HepG2 (cell line): ENCODE measurements around the gene PLPPR2. TPM values are rescaled to one million over a fixed set of nuclear protein-coding genes. Genes with fewer than 3 reads are reported as not detected.
A peak's percentile ranks its signal among the peaks of the same experiment; 100 is the strongest.

Source experiments
- AKNA ChIP-seq: sonication (generic); formaldehyde crosslinking; IDR thresholded peaks from 2 replicates; pipeline ENCODE4 v1.4.0; 2020; ENCODE audit warnings: missing genetic modification reagents, borderline replicate concordance
- ARHGAP35 ChIP-seq: sonication (generic); formaldehyde crosslinking; IDR thresholded peaks from 2 replicates; pipeline ENCODE4 v1.9.0; 2022; ENCODE audit warnings: mild to moderate bottlenecking, inconsistent platforms, moderate library complexity, missing genetic modification reagents, borderline replicate concordance
- ETV6 ChIP-seq: sonication (generic); formaldehyde crosslinking; conservative IDR thresholded peaks from 2 replicates; pipeline ENCODE4 v1.4.0; 2020; ENCODE audit warnings: missing genetic modification reagents
- LRRFIP1 ChIP-seq: sonication (generic); formaldehyde crosslinking; conservative IDR thresholded peaks from 2 replicates; pipeline ENCODE4 v1.4.0; 2020; ENCODE audit warnings: missing genetic modification reagents
- MBNL3 ChIP-seq: fragments of 250-450 bp; sonication (Bioruptor Pico); conservative IDR thresholded peaks from 2 replicates; pipeline ENCODE4 v1.8.0; 2022; ENCODE audit warnings: mild to moderate bottlenecking, inconsistent platforms
- NFKB2 ChIP-seq: sonication (generic); formaldehyde crosslinking; IDR thresholded peaks from 2 replicates; pipeline ENCODE4 v1.4.0; 2020; ENCODE audit warnings: missing genetic modification reagents, borderline replicate concordance
- RFXAP ChIP-seq: sonication (generic); formaldehyde crosslinking; IDR thresholded peaks from 2 replicates; pipeline ENCODE4 v1.4.0; 2020; ENCODE audit warnings: missing genetic modification reagents, borderline replicate concordance
- SIN3B ChIP-seq: fragments of 150-350 bp; IDR thresholded peaks from 2 replicates; pipeline ENCODE4 v1.6.1; 2014; ENCODE audit warnings: low read length
- SMAD3 ChIP-seq: sonication (generic); formaldehyde crosslinking; IDR thresholded peaks from 2 replicates; pipeline ENCODE4 v1.4.0; 2020; ENCODE audit warnings: missing genetic modification reagents
- SMARCC2 ChIP-seq: fragments of 450-650 bp; IDR thresholded peaks from 2 replicates; pipeline ENCODE4 v1.6.1; 2017; ENCODE audit warnings: antibody characterized with exemption, mild to moderate bottlenecking
- SNAPC5 ChIP-seq: sonication (generic); formaldehyde crosslinking; IDR thresholded peaks from 2 replicates; pipeline ENCODE4 v1.8.1; 2023; ENCODE audit warnings: mild to moderate bottlenecking, missing genetic modification reagents, borderline replicate concordance
- SRSF9 ChIP-seq: fragments of 200-400 bp; formaldehyde crosslinking; IDR thresholded peaks from 2 replicates; pipeline ENCODE4 v1.6.1; 2018; ENCODE audit warnings: borderline replicate concordance, mild to moderate bottlenecking, low read depth, low read length; ENCODE audit not compliant: insufficient read depth, poor library complexity, severe bottlenecking
- ZBTB46 ChIP-seq: sonication (generic); formaldehyde crosslinking; IDR thresholded peaks from 2 replicates; pipeline ENCODE4 v1.4.0; 2020; ENCODE audit warnings: mild to moderate bottlenecking, missing genetic modification reagents, borderline replicate concordance
- ZNF274 ChIP-seq: sonication (generic); formaldehyde crosslinking; IDR thresholded peaks from 2 replicates; pipeline ENCODE4 v1.5.1; 2020; ENCODE audit warnings: mild to moderate bottlenecking, missing genetic modification reagents
- ZNF3 ChIP-seq: IDR thresholded peaks from 2 replicates; pipeline ENCODE4 v1.7.0; 2017; ENCODE audit warnings: inconsistent platforms
- ZNF382 ChIP-seq: sonication (generic); formaldehyde crosslinking; IDR thresholded peaks from 2 replicates; pipeline ENCODE4 v1.5.0; 2020; ENCODE audit warnings: missing genetic modification reagents, mild to moderate bottlenecking, borderline replicate concordance
- ZNF468 ChIP-seq: sonication (generic); formaldehyde crosslinking; IDR thresholded peaks from 2 replicates; pipeline ENCODE4 v1.8.0; 2022; ENCODE audit warnings: mild to moderate bottlenecking, moderate library complexity, missing genetic modification reagents
- ZNF670 ChIP-seq: sonication (generic); formaldehyde crosslinking; IDR thresholded peaks from 2 replicates; pipeline ENCODE4 v1.8.0; 2022; ENCODE audit warnings: mild to moderate bottlenecking, missing genetic modification reagents, borderline replicate concordance
- ZNF740 ChIP-seq: sonication (generic); formaldehyde crosslinking; IDR thresholded peaks from 2 replicates; pipeline ENCODE4 v1.4.0; 2020; ENCODE audit warnings: missing genetic modification reagents
- polyA plus RNA-seq, 8 experiments: library from polyadenylated mRNA; depleted of rRNA in 3 of 8; stranded (reverse) in 7 of 8; unstranded in 1 of 8; fragments of >200 nt; fragmentation: Illumina TruSeq in 4 of 8; extraction: Trizol in 4 of 8; gene quantifications; 2 replicates each; pipeline versions ENCODE4 v1.2.1 to v1.2.3, GENCODE V29; 2011 to 2016; ENCODE audit warnings: low read depth in 4 of 8, missing spikeins in 1 of 8, mixed read lengths in 1 of 8; ENCODE audit not compliant: insufficient read depth in 1 of 8
- total RNA-seq, 5 experiments: library from RNA; depleted of rRNA; stranded (reverse); fragments of >200 nt; fragmentation: Illumina TruSeq; extraction: Trizol; gene quantifications; 2 replicates each; pipeline ENCODE4 v1.2.3, GENCODE V29; 2016; ENCODE audit warnings: low read depth in 1 of 5

Gene PLPPR2
- total and polyA plus RNA-seq, 2 of the 13 experiments (the other 11 are each of a cell fraction or from before 2014, with no cell fraction given) = 1.5 to 2.1 TPM

- TF ChIP-seq SMARCC2 (no peak), AKNA (CRISPR knock-in tag) (no peak), ZNF468 (CRISPR knock-in tag) (no peak), ARHGAP35 (CRISPR knock-in tag) (0 out of 2 replicates have a peak, but pooled peaks have one; percentile 40), ZNF740 (CRISPR knock-in tag) (0 out of 2 replicates have a peak, but pooled peaks have one; percentile 16), ZNF3 (CRISPR knock-in tag) (no peak), ZNF670 (no peak), LRRFIP1 (no peak), ZNF274 (peak; percentile 72; the same call in 1 of the 2 replicates), RFXAP (CRISPR knock-in tag) (no peak), ZNF382 (CRISPR knock-in tag) (no peak), SIN3B (peak; percentile 88), ETV6 (CRISPR knock-in tag) (0 out of 2 replicates have a peak, but pooled peaks have one; percentile 25), ZBTB46 (CRISPR knock-in tag) (no peak), MBNL3 (CRISPR knock-in tag) (no peak), SRSF9 (no peak), SNAPC5 (CRISPR knock-in tag) (no peak), SMAD3 (CRISPR knock-in tag) (0 out of 2 replicates have a peak, but pooled peaks have one; percentile 21), NFKB2 (no peak; the same call in 1 of the 2 replicates)
Observed at GRCh38 chr19:11380653-11381537, 25.7 kb downstream of the PLPPR2 start (continued).
